WTC11 (cell line): Measurements from ENCODE around the gene MAPRE2. TPM values are rescaled to one million over a fixed set of nuclear protein-coding genes. Genes with fewer than 3 reads are reported as not detected.
"Not testable (repeated sequence)": the region's sequence is repeated elsewhere in the genome, so short reads cannot be mapped to it uniquely, and the experiment has no call there.

Source experiments
- ATAC-seq: fragments of 200-7000 bp; cut with Tn5 transposase; 2 replicates; pipeline ENCODE4 v1.10.0; 2021; ENCODE audit warnings: mild to moderate bottlenecking, moderate library complexity
- CTCF ChIA-PET: fragments of 300-600 bp; sonication (Branson Sonifier 250); formaldehyde crosslinking; loops from one replicate; lab custom pipeline; 2021; ENCODE audit warnings: antibody characterized with exemption; lab: Charles Lee
- POLR2A ChIA-PET: fragments of 350-600 bp; sonication (Branson Sonifier 250); formaldehyde crosslinking; loops from one replicate; lab custom pipeline; 2021; ENCODE audit warnings: antibody characterized with exemption; lab: Charles Lee
- DNase-seq: peaks from one replicate; pipeline ENCODE4 v3.0.0; 2021; ENCODE audit warnings: low spot score
- H3K27ac Mint-ChIP-seq: 2 replicates; pipeline ENCODE4 v1.8.0; 2021; ENCODE audit warnings: mixed read lengths
- H3K27me3 Mint-ChIP-seq: 2 replicates; pipeline ENCODE4 v1.8.0; 2021; ENCODE audit warnings: low read depth, mild to moderate bottlenecking, moderate library complexity, mixed read lengths
- H3K36me3 Mint-ChIP-seq: 2 replicates; pipeline ENCODE4 v1.8.0; 2021; ENCODE audit warnings: mixed read lengths
- H3K4me1 Mint-ChIP-seq: 2 replicates; pipeline ENCODE4 v1.8.0; 2022; ENCODE audit warnings: mixed read lengths
- H3K4me3 Mint-ChIP-seq: 2 replicates; pipeline ENCODE4 v1.8.0; 2021; ENCODE audit warnings: mild to moderate bottlenecking, moderate library complexity, mixed read lengths
- H3K9me3 Mint-ChIP-seq: 2 replicates; pipeline ENCODE4 v1.8.0; 2021; ENCODE audit warnings: mixed read lengths
- CTCF ChIP-seq: fragments of 200-600 bp; IDR thresholded peaks from 2 replicates; pipeline ENCODE4 v1.8.0; 2022; ENCODE audit warnings: antibody characterized with exemption
- GRHL2 ChIP-seq: fragments of 250-450 bp; sonication (Bioruptor Pico); IDR thresholded peaks from 2 replicates; pipeline ENCODE4 v1.8.0; 2022; ENCODE audit warnings: mild to moderate bottlenecking, moderate library complexity; ENCODE audit not compliant: insufficient replicate concordance, severe bottlenecking
- HMGA2 ChIP-seq: fragments of 250-450 bp; sonication (Bioruptor Pico); IDR thresholded peaks from 2 replicates; pipeline ENCODE4 v1.4.0; 2021; ENCODE audit warnings: mild to moderate bottlenecking, moderate library complexity
- JUN ChIP-seq: sonication (generic); formaldehyde crosslinking; IDR thresholded peaks from 2 replicates; pipeline ENCODE4 v1.8.0; 2023; ENCODE audit warnings: mild to moderate bottlenecking, missing genetic modification reagents
- KAT7 ChIP-seq: sonication (generic); formaldehyde crosslinking; IDR thresholded peaks from 2 replicates; pipeline ENCODE4 v1.8.1; 2023; ENCODE audit warnings: missing genetic modification reagents, mild to moderate bottlenecking, borderline replicate concordance
- NFYB ChIP-seq: sonication (generic); formaldehyde crosslinking; conservative IDR thresholded peaks from 2 replicates; pipeline ENCODE4 v1.8.0; 2022; ENCODE audit warnings: low read depth, missing genetic modification reagents
- SOX15 ChIP-seq: fragments of 250-450 bp; sonication (Bioruptor Pico); IDR thresholded peaks from 2 replicates; pipeline ENCODE4 v1.9.0; 2021; ENCODE audit warnings: mild to moderate bottlenecking
- STAT6 ChIP-seq: sonication (generic); formaldehyde crosslinking; conservative IDR thresholded peaks from 2 replicates; pipeline ENCODE4 v1.8.1; 2023; ENCODE audit warnings: mild to moderate bottlenecking, low read depth, missing genetic modification reagents, moderate library complexity
- TCF7 ChIP-seq: sonication (generic); formaldehyde crosslinking; IDR thresholded peaks from 2 replicates; pipeline ENCODE4 v1.8.0; 2022; ENCODE audit warnings: mild to moderate bottlenecking, low read depth, missing genetic modification reagents, moderate library complexity
- TEAD1 ChIP-seq: sonication (generic); formaldehyde crosslinking; IDR thresholded peaks from 2 replicates; pipeline ENCODE4 v1.8.0; 2022; ENCODE audit warnings: mild to moderate bottlenecking, missing genetic modification reagents
- ZNF281 ChIP-seq: sonication (generic); formaldehyde crosslinking; IDR thresholded peaks from 2 replicates; pipeline ENCODE4 v1.8.0; 2023; ENCODE audit warnings: mild to moderate bottlenecking, missing genetic modification reagents
- ZNF317 ChIP-seq: sonication (generic); formaldehyde crosslinking; IDR thresholded peaks from 2 replicates; pipeline ENCODE4 v1.8.1; 2023; ENCODE audit warnings: low read depth, mild to moderate bottlenecking, moderate library complexity, missing genetic modification reagents, borderline replicate concordance
- ZNF671 ChIP-seq: fragments of 250-450 bp; sonication (Bioruptor Pico); IDR thresholded peaks from 2 replicates; pipeline ENCODE4 v1.8.0; 2021; ENCODE audit warnings: mild to moderate bottlenecking
- total RNA-seq: library from RNA; stranded (reverse); gene quantifications from 3 replicates; pipeline ENCODE4 v1.2.3, GENCODE V29; 2021
- TF ChIP-seq, protein P1 (sequence below): sonication (generic); formaldehyde crosslinking; IDR thresholded peaks from 2 replicates; pipeline ENCODE4 v1.8.1; 2022; ENCODE audit warnings: mild to moderate bottlenecking, moderate library complexity, missing genetic modification reagents

MAPRE2 gene
- total RNA-seq, 1 experiment from 2014 or later, result 20.4 TPM

DNA sequence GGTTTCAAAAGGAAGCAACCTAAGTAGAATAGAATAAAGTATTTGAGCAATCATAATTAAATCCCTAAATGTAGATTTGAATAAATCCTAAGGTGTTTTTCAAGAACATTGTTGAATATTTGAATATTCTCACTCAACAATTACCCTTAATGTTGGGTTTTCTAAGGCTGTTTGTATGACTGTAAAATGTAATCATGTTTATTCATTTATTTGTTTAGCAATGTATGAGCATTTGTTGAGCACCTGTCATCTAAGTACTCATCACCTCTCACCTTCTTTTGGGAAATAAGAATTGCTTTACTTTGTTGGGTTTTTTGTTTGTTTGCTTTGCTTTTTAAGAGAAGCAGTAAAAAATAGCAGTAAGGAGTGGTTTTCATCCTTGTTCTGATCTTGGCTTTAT lies 66.0 kb downstream of the MAPRE2 start:
- Mint-ChIP-seq H3K4me1 (no peaks in the 10 kb centered on the region), H3K4me3 (no peak overlapping the region), H3K9me3 (peaks cover 15% of the 10 kb centered on the region), H3K27me3 (no peaks in the 10 kb centered on the region; the same call in 1 of the 2 replicates), H3K27ac (no peak overlapping the region), H3K36me3 (no peaks in the 10 kb centered on the region)
- ATAC-seq (no peak), DNase-seq (no peak)
- TF ChIP-seq STAT6 (CRISPR knock-in tag) (no peak), KAT7 (CRISPR knock-in tag) (no peak), JUN (no peak), CTCF (no peak)
- ChIA-PET POLR2A (no interaction called here), CTCF (no interaction called here)

DNA sequence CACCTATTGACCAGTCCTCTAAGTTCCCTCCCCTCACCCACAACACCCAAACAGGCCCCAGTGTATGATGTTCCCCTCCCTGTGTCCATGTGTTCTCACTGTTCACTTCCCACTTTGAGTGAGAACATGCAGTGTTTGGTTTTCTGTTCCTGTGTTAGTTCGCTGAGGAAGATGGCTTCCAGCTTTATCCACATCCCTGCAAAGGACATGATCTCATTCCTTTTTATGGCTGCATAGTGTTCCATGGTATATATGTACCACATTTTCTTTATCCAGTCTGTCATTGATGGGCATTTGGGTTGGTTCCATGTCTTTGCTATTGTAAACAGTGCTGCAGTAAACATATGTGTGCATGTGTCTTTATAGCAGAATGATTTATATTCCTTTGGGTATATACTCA lies 66.9 kb downstream of the MAPRE2 start:
- DNase-seq, CTCF ChIA-PET, H3K36me3 Mint-ChIP-seq, H3K27ac Mint-ChIP-seq, POLR2A ChIA-PET, H3K4me1 Mint-ChIP-seq, H3K4me3 Mint-ChIP-seq, H3K27me3 Mint-ChIP-seq, ATAC-seq: not testable (repeated sequence)
- peaks cover 23% of the 10 kb centered on the region for H3K9me3 Mint-ChIP-seq

GRCh38 chr18:35110059-35110458 lies 68.8 kb downstream of the MAPRE2 start:
- no peaks in the 10 kb centered on the region for H3K4me1 Mint-ChIP-seq
- ATAC-seq, result no peak
- peaks cover 23% of the 10 kb centered on the region for H3K9me3 Mint-ChIP-seq
- TF ChIP-seq SOX15 (CRISPR knock-in tag) (no peak), CTCF (no peak), HMGA2 (CRISPR knock-in tag) (no peak)
- no peak for DNase-seq
- H3K27ac Mint-ChIP-seq, result no peak overlapping the region
- H3K27me3 Mint-ChIP-seq, result no peaks in the 10 kb centered on the region; the same call in 1 of the 2 replicates
- H3K36me3 Mint-ChIP-seq, result no peaks in the 10 kb centered on the region
- CTCF ChIA-PET, result no interaction called here
- H3K4me3 Mint-ChIP-seq, result no peak overlapping the region
- POLR2A ChIA-PET, result no interaction called here

- CTCF ChIA-PET, result no interaction called here
- H3K9me3 Mint-ChIP-seq, result peaks cover 23% of the 10 kb centered on the region
- no peaks in the 10 kb centered on the region for H3K36me3 Mint-ChIP-seq
- ATAC-seq, result no peak
- H3K4me3 Mint-ChIP-seq, result no peak overlapping the region
- POLR2A ChIA-PET, result no interaction called here
- no peak for TF ChIP-seq TEAD1 (CRISPR knock-in tag)
- TF ChIP-seq ZNF317 (CRISPR knock-in tag), result no peak
- no peak for TF ChIP-seq GRHL2 (CRISPR knock-in tag)
- TF ChIP-seq NFYB (CRISPR knock-in tag), result no peak
- TF ChIP-seq ZNF671 (CRISPR knock-in tag), result no peak
- TF ChIP-seq, protein P1, sequence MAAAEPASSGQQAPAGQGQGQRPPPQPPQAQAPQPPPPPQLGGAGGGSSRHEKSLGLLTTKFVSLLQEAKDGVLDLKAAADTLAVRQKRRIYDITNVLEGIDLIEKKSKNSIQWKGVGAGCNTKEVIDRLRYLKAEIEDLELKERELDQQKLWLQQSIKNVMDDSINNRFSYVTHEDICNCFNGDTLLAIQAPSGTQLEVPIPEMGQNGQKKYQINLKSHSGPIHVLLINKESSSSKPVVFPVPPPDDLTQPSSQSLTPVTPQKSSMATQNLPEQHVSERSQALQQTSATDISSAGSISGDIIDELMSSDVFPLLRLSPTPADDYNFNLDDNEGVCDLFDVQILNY, result no peak
- no peak for TF ChIP-seq ZNF281 (CRISPR knock-in tag)
- TF ChIP-seq TCF7, result no peak
- TF ChIP-seq, all 79 proteins: peak for 0
- no peak for DNase-seq
- H3K27me3 Mint-ChIP-seq, result no peaks in the 10 kb centered on the region; the same call in 1 of the 2 replicates
- no peaks in the 10 kb centered on the region for H3K4me1 Mint-ChIP-seq
- H3K27ac Mint-ChIP-seq, result no peak overlapping the region
These were observed 69.6 kb downstream of the MAPRE2 start for GRCh38 chr18:35110554-35111485.
